Mesenchymal stem cell (in vitro differentiated cells and primary cell): ENCODE measurements around the gene POLR2E.

Experiments used
- DNase-seq: peaks from one replicate; pipeline ENCODE4 v3.0.0-alpha.2; 2013
- H2AFZ ChIP-seq: one replicate; pipeline ENCODE4 v1.6.1; 2013; ENCODE audit warnings: low read depth, mild to moderate bottlenecking, control low read depth, inconsistent platforms, low read length, moderate library complexity
- H2AK5ac ChIP-seq: 2 replicates; pipeline ENCODE4 v1.6.1; 2013; ENCODE audit warnings: low read length, moderate library complexity, mild to moderate bottlenecking, inconsistent platforms; ENCODE audit not compliant: severe bottlenecking
- H2BK120ac ChIP-seq: one replicate; pipeline ENCODE4 v1.6.1; 2013; ENCODE audit warnings: low read depth, mild to moderate bottlenecking, inconsistent platforms, low read length, moderate library complexity
- H2BK12ac ChIP-seq, 2 experiments: one replicate each; pipeline ENCODE4 v1.6.1; 2013; ENCODE audit warnings: inconsistent platforms in 2 of 2, low read length in 2 of 2, mild to moderate bottlenecking in 2 of 2, moderate library complexity in 2 of 2, control low read depth in 1 of 2
- H2BK15ac ChIP-seq: one replicate; pipeline ENCODE4 v1.6.1; 2013; ENCODE audit warnings: mild to moderate bottlenecking, low read depth, inconsistent platforms; ENCODE audit not compliant: poor library complexity, severe bottlenecking
- H2BK5ac ChIP-seq: 2 replicates; pipeline ENCODE4 v1.6.1; 2013; ENCODE audit warnings: low read depth, mild to moderate bottlenecking, low read length, control low read depth, inconsistent platforms; ENCODE audit not compliant: poor library complexity, severe bottlenecking
- H3K14ac ChIP-seq, 2 experiments: one replicate each; pipeline ENCODE4 v1.6.1; 2013; ENCODE audit warnings: inconsistent platforms in 2 of 2, low read length in 2 of 2, control low read depth in 1 of 2, mild to moderate bottlenecking in 1 of 2, moderate library complexity in 1 of 2
- H3K18ac ChIP-seq, 2 experiments: one replicate each; pipeline ENCODE4 v1.6.1; 2013; ENCODE audit warnings: inconsistent platforms in 2 of 2, low read length in 2 of 2, control low read depth in 1 of 2, low read depth in 1 of 2, mild to moderate bottlenecking in 1 of 2
- H3K23ac ChIP-seq, 2 experiments: one replicate each; pipeline ENCODE4 v1.6.1; 2013; ENCODE audit warnings: inconsistent platforms in 2 of 2, low read length in 2 of 2, mild to moderate bottlenecking in 2 of 2, moderate library complexity in 2 of 2, control low read depth in 1 of 2
- H3K27ac ChIP-seq: 2 replicates; pipeline ENCODE4 v1.5.1; 2013; ENCODE audit warnings: mild to moderate bottlenecking, moderate library complexity, low read length, control low read depth, inconsistent platforms; ENCODE audit not compliant: poor library complexity, severe bottlenecking
- H3K27me3 ChIP-seq, 2 experiments: 2 replicates each; pipeline versions ENCODE4 v1.6.1 to v1.7.0; 2013; ENCODE audit warnings: low read length in 2 of 2, mild to moderate bottlenecking in 2 of 2, moderate library complexity in 2 of 2, control low read depth in 1 of 2, inconsistent platforms in 1 of 2; ENCODE audit not compliant: control insufficient read depth in 1 of 2, insufficient read depth in 1 of 2
- H3K36me3 ChIP-seq, 2 experiments: 2 replicates each; pipeline versions ENCODE4 v1.6.1 to v1.7.0; 2013; ENCODE audit warnings: low read length in 2 of 2, control low read depth in 1 of 2, inconsistent platforms in 1 of 2, low read depth in 1 of 2, mild to moderate bottlenecking in 1 of 2; ENCODE audit not compliant: insufficient read depth in 2 of 2, control insufficient read depth in 1 of 2
- H3K4ac ChIP-seq, 2 experiments: one replicate each; pipeline ENCODE4 v1.6.1; 2013; ENCODE audit warnings: inconsistent platforms in 2 of 2, low read length in 2 of 2, mild to moderate bottlenecking in 2 of 2, moderate library complexity in 2 of 2, control low read depth in 1 of 2, low read depth in 1 of 2
- H3K4me1 ChIP-seq: 2 replicates; pipeline ENCODE4 v1.6.1; 2013; ENCODE audit warnings: low read depth, low read length, control low read depth; ENCODE audit not compliant: control insufficient read depth, insufficient read depth
- H3K4me2 ChIP-seq: 2 replicates; pipeline ENCODE4 v1.6.1; 2013; ENCODE audit warnings: low read length, mild to moderate bottlenecking, inconsistent platforms; ENCODE audit not compliant: poor library complexity, severe bottlenecking
- H3K4me3 ChIP-seq, 2 experiments: 2 replicates each; pipeline versions ENCODE4 v1.5.1 to v1.7.0; 2013; ENCODE audit warnings: low read length in 2 of 2, mild to moderate bottlenecking in 2 of 2, control low read depth in 1 of 2, low read depth in 1 of 2; ENCODE audit not compliant: insufficient read depth in 1 of 2
- H3K79me1 ChIP-seq: replicated peaks from 2 replicates; pipeline ENCODE4 v1.6.1; 2013; ENCODE audit warnings: mild to moderate bottlenecking, control low read depth, low read length, inconsistent platforms; ENCODE audit not compliant: poor library complexity, severe bottlenecking
- H3K9ac ChIP-seq: 2 replicates; pipeline ENCODE4 v1.7.0; 2013; ENCODE audit warnings: mild to moderate bottlenecking, low read length, moderate library complexity
- H3K9me3 ChIP-seq: 2 replicates; pipeline ENCODE4 v1.7.0; 2013; ENCODE audit warnings: mild to moderate bottlenecking, low read length; ENCODE audit not compliant: control insufficient read depth
- H4K8ac ChIP-seq: one replicate; pipeline ENCODE4 v1.6.1; 2013; ENCODE audit warnings: inconsistent platforms, mild to moderate bottlenecking, low read length, moderate library complexity
- H4K91ac ChIP-seq: one replicate; pipeline ENCODE4 v1.6.1; 2013; ENCODE audit warnings: mild to moderate bottlenecking, low read length, inconsistent platforms
- WGBS: methylation state at CpG from one replicate; pipeline ENCODE4 v1.1.7; 2013; ENCODE audit warnings: mixed read lengths; 5-methylcytosine and 5-hydroxymethylcytosine counted together

The POLR2E gene

DNA sequence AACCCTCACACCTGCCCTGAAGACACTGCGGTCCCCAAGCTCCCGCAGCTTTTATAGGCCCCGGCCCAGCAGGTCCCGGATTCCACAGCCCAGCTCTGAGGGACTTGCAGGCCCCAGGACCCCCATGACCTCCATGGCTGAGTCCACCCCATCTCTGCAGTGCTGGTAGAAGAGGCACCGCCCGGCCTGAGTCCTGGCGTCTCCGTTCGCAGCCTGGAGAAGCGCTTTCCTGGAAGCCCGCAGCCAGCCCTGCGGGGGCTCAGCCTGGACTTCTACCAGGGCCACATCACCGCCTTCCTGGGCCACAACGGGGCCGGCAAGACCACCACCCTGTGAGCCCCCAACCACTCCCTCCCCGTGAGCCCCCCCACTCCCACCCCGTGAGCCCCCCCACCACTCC, 46.1 kb downstream of the POLR2E start:
- peaks cover 0 to 58% of the 10 kb centered on the region in 2 experiments for H3K36me3 ChIP-seq
- DNase-seq: no peak
- whole genome bisulfite sequencing: 95% methylated on average over 4 of the region's 17 CpGs
- no peak overlapping the region for H2BK5ac ChIP-seq
- no peak overlapping the region for H2AK5ac ChIP-seq
- H3K27ac ChIP-seq: no peak overlapping the region
- no peak overlapping the region for H3K4ac ChIP-seq
- no peak overlapping the region for H3K9ac ChIP-seq
- no peak overlapping the region for H2BK12ac ChIP-seq
- H3K23ac ChIP-seq: no peak overlapping the region
- H4K91ac ChIP-seq: no peak overlapping the region
- H4K8ac ChIP-seq: no peak overlapping the region
- H2AFZ ChIP-seq: no peak overlapping the region
- no peak overlapping the region for H3K4me3 ChIP-seq
- H3K27me3 ChIP-seq: no peaks in the 10 kb centered on the region
- no peaks in the 10 kb centered on the region for H3K9me3 ChIP-seq
- H2BK15ac ChIP-seq: no peak overlapping the region
- no peak overlapping the region for H3K18ac ChIP-seq
- H3K4me2 ChIP-seq: no peak overlapping the region
- peaks cover 2% of the 10 kb centered on the region for H3K4me1 ChIP-seq
- H3K14ac ChIP-seq: no peak overlapping the region
- H3K79me1 ChIP-seq: no peaks in the 10 kb centered on the region
- H2BK120ac ChIP-seq: no peak overlapping the region

DNA sequence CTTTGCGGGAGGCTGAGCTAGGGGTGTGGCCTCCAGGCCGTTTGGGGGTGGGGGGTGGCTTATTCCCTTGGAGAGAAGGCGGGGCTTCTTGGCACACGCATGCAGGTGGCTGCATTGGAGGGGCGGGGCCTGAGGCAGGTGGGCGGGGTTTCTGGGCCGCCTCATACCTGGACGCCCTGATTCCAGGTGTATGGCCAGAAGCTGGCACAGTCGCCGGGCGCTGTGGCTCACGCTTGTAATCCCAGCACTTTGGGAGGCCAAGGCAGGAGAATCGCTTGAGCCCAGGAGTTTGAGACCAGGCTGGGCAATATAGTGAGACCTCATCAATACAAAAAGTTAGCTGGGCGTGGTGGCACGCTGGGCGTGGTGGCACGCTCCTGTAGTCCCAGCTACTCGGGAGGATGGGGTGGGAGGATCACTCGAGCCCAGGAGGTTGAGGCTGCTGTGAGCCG, 47.5 kb downstream of the POLR2E start:
- Histone ChIP-seq H2AFZ (no peak overlapping the region), H3K23ac (no peak overlapping the region), H3K4me2 (no peak overlapping the region), H2BK15ac (no peak overlapping the region), H2AK5ac (no peak overlapping the region), H3K9me3 (no peaks in the 10 kb centered on the region), H3K79me1 (no peaks in the 10 kb centered on the region), H2BK5ac (no peak overlapping the region), H2BK12ac (no peak overlapping the region), H3K4me3 (no peak overlapping the region), H3K9ac (no peak overlapping the region), H3K4me1 (peaks cover 2% of the 10 kb centered on the region), H3K14ac (no peak overlapping the region), H3K27ac (no peak overlapping the region), H4K91ac (no peak overlapping the region), H3K27me3 (no peaks in the 10 kb centered on the region), H3K18ac (no peak overlapping the region), H2BK120ac (no peak overlapping the region), H4K8ac (no peak overlapping the region), H3K4ac (no peak overlapping the region), H3K36me3 (peaks cover 0 to 57% of the 10 kb centered on the region in 2 experiments)
- 93% methylated on average over 20 of the region's 20 CpGs for WGBS
- no peak for DNase-seq

DNA sequence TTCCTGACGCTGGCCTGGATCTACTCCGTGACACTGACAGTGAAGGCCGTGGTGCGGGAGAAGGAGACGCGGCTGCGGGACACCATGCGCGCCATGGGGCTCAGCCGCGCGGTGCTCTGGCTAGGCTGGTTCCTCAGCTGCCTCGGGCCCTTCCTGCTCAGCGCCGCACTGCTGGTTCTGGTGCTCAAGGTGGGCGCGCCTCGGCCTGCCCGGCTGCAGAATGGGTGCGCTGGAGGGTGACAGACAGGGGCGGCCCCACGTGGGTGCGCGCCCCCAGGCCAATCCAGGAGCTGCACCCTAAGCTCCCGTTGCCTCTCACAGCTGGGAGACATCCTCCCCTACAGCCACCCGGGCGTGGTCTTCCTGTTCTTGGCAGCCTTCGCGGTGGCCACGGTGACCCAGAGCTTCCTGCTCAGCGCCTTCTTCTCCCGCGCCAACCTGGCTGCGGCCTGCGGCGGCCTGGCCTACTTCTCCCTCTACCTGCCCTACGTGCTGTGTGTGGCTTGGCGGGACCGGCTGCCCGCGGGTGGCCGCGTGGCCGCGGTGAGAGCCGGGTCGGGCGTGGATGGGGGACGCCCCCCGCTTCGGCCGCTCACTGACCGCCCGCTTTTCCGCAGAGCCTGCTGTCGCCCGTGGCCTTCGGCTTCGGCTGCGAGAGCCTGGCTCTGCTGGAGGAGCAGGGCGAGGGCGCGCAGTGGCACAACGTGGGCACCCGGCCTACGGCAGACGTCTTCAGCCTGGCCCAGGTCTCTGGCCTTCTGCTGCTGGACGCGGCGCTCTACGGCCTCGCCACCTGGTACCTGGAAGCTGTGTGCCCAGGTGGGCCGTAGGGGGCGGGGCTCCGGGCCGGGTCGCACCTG, 48.1 kb downstream of the POLR2E start:
- no peak for DNase-seq
- H3K27ac ChIP-seq: no peak overlapping the region
- H2AK5ac ChIP-seq: no peak overlapping the region
- H3K4ac ChIP-seq: no peak overlapping the region
- peaks cover 0 to 64% of the 10 kb centered on the region in 2 experiments for H3K36me3 ChIP-seq
- no peak overlapping the region for H3K4me3 ChIP-seq
- H3K18ac ChIP-seq: no peak overlapping the region
- no peaks in the 10 kb centered on the region for H3K9me3 ChIP-seq
- no peak overlapping the region for H2AFZ ChIP-seq
- no peaks in the 10 kb centered on the region for H3K27me3 ChIP-seq
- no peaks in the 10 kb centered on the region for H3K79me1 ChIP-seq
- H3K4me1 ChIP-seq: peaks cover 2% of the 10 kb centered on the region
- H2BK120ac ChIP-seq: no peak overlapping the region
- no peak overlapping the region for H3K9ac ChIP-seq
- H2BK5ac ChIP-seq: no peak overlapping the region
- 96% methylated on average over 77 of the region's 77 CpGs for WGBS
- no peak overlapping the region for H4K8ac ChIP-seq
- H3K14ac ChIP-seq: no peak overlapping the region
- no peak overlapping the region for H4K91ac ChIP-seq
- H3K4me2 ChIP-seq: no peak overlapping the region
- no peak overlapping the region for H3K23ac ChIP-seq
- no peak overlapping the region for H2BK15ac ChIP-seq
- no peak overlapping the region for H2BK12ac ChIP-seq

DNA sequence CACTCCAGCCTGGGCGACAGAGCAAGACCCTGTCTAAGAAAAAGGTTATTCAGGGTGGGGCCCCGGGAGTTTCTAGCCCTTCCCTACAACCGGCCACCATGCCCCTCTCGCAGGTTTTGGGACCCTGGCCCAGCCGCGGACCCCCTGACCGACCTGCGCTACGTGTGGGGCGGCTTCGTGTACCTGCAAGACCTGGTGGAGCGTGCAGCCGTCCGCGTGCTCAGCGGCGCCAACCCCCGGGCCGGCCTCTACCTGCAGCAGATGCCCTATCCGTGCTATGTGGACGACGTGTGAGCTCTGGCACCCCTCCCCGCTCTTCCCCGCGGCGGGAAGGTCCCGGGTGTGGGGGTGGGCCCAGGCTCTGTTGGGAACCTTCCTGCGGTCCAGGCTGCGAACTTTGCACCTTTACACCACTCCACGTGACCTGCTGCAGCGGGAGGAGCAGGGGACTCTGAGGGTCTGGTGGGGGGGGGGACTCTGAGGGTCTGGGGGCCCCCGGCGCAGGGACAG, 49.0 kb downstream of the POLR2E start:
- H3K36me3 ChIP-seq: peaks cover 0 to 60% of the 10 kb centered on the region in 2 experiments
- no peak overlapping the region for H3K4ac ChIP-seq
- H3K23ac ChIP-seq: no peak overlapping the region
- H3K9me3 ChIP-seq: no peaks in the 10 kb centered on the region
- H3K27me3 ChIP-seq: no peaks in the 10 kb centered on the region
- no peak overlapping the region for H3K9ac ChIP-seq
- H3K79me1 ChIP-seq: peaks cover 2% of the 10 kb centered on the region
- no peak overlapping the region for H2BK15ac ChIP-seq
- H3K14ac ChIP-seq: no peak overlapping the region
- H4K91ac ChIP-seq: no peak overlapping the region
- H3K4me2 ChIP-seq: no peak overlapping the region
- H4K8ac ChIP-seq: no peak overlapping the region
- no peak overlapping the region for H2BK120ac ChIP-seq
- no peak overlapping the region for H3K27ac ChIP-seq
- H2AFZ ChIP-seq: no peak overlapping the region
- no peak overlapping the region for H3K18ac ChIP-seq
- WGBS: 98% methylated on average over 33 of the region's 33 CpGs
- H2BK12ac ChIP-seq: no peak overlapping the region
- H3K4me1 ChIP-seq: peaks cover 6% of the 10 kb centered on the region
- H2BK5ac ChIP-seq: no peak overlapping the region
- no peak overlapping the region for H2AK5ac ChIP-seq
- H3K4me3 ChIP-seq: no peak overlapping the region
- no peak for DNase-seq
